Embryonic facial prominence (tissue), 1 donor: Measurements from ENCODE around the gene RARA.

Experiments used
- DNase-seq: peaks from one replicate; pipeline ENCODE4 v3.0.0-alpha.2; 2016; ENCODE audit errors: extremely low spot score

RARA gene

GRCh38 chr17:40345161-40345993, 36.4 kb downstream of the RARA start:
- no peak for DNase-seq

GRCh38 chr17:40345994-40346764, 37.2 kb downstream of the RARA start:
- DNase-seq, result no peak

- DNase-seq, result no peak
Measured at GRCh38 chr17:40346765-40347158, 37.8 kb downstream of the RARA start.

- DNase-seq, result no peak
Measured at GRCh38 chr17:40347319-40348135, 38.5 kb downstream of the RARA start.

- no peak for DNase-seq
Measured at GRCh38 chr17:40348136-40348504, 39.1 kb downstream of the RARA start.

GRCh38 chr17:40348562-40349476, 39.8 kb downstream of the RARA start:
- no peak for DNase-seq

GRCh38 chr17:40349477-40349894, 40.5 kb downstream of the RARA start:
- no peak for DNase-seq

- DNase-seq, result peak; percentile 79
Measured at GRCh38 chr17:40349895-40350688, 41.1 kb downstream of the RARA start.

- DNase-seq, result peak; percentile 18
Measured at GRCh38 chr17:40350689-40351358, 41.8 kb downstream of the RARA start.

GRCh38 chr17:40351359-40352236, 42.6 kb downstream of the RARA start:
- DNase-seq, result peak; percentile 7

GRCh38 chr17:40352237-40352778, 43.3 kb downstream of the RARA start:
- peak; percentile 5 for DNase-seq

- DNase-seq, result peak; percentile 4
Measured at GRCh38 chr17:40352779-40353394, 43.9 kb downstream of the RARA start.

- DNase-seq, result peak; percentile 6
Measured at GRCh38 chr17:40354221-40355122, 45.5 kb downstream of the RARA start.

- DNase-seq, result peak; percentile 5
Measured at GRCh38 chr17:40355123-40355803, 46.3 kb downstream of the RARA start.

GRCh38 chr17:40355804-40356758, 47.1 kb downstream of the RARA start:
- peak; percentile 6 for DNase-seq
